Fibroblast of lung (primary cell): ENCODE measurements around the gene CERKL. TPM values are rescaled to one million over a fixed set of nuclear protein-coding genes. Genes with fewer than 3 reads are reported as not detected.

ENCODE experiments used
- DNase-seq, 2 donors: peaks; one replicate each; pipeline versions ENCODE4 v3.0.0 to v3.0.0-alpha.2; 2010; ENCODE audit warnings: low read depth in 2 of 2
- H2AFZ ChIP-seq: 2 replicates; pipeline ENCODE4 v1.5.1; 2012; ENCODE audit warnings: low read length, control low read depth, inconsistent platforms
- H3K27ac ChIP-seq: 2 replicates; pipeline ENCODE4 v1.5.1; 2011; ENCODE audit warnings: low read length, control low read depth; ENCODE audit not compliant: insufficient read depth
- H3K27me3 ChIP-seq: 2 replicates; pipeline ENCODE4 v1.5.1; 2011; ENCODE audit warnings: mild to moderate bottlenecking, low read length; ENCODE audit not compliant: control insufficient read depth, insufficient read depth
- H3K36me3 ChIP-seq: 2 replicates; pipeline ENCODE4 v1.5.1; 2011; ENCODE audit warnings: low read length; ENCODE audit not compliant: control insufficient read depth, insufficient read depth
- H3K4me1 ChIP-seq: 2 replicates; pipeline ENCODE4 v1.5.1; 2011; ENCODE audit warnings: low read length; ENCODE audit not compliant: control insufficient read depth, insufficient read depth; ENCODE audit errors: extremely low read depth
- H3K4me2 ChIP-seq: 2 replicates; pipeline ENCODE4 v1.5.1; 2011; ENCODE audit warnings: low read length, control low read depth; ENCODE audit not compliant: insufficient read depth; ENCODE audit errors: extremely low read depth
- H3K4me3 ChIP-seq, 4 experiments: fragments of 200-600 bp in 1 of 4; sonication (generic) in 1 of 4; replicated peaks in 1 of 4; 2 replicates each; pipeline ENCODE4 v1.5.1; 2011 to 2016; ENCODE audit warnings: low read length in 4 of 4, low read depth in 3 of 4, mild to moderate bottlenecking in 3 of 4, control low read depth in 2 of 4, inconsistent platforms in 1 of 4, mixed read lengths in 1 of 4; ENCODE audit not compliant: insufficient read depth in 1 of 4; ENCODE audit errors: control extremely low read depth in 1 of 4
- H3K79me2 ChIP-seq: 2 replicates; pipeline ENCODE4 v1.5.1; 2012; ENCODE audit warnings: mild to moderate bottlenecking, low read length, inconsistent platforms; ENCODE audit not compliant: control insufficient read depth, insufficient read depth
- H3K9ac ChIP-seq: 2 replicates; pipeline ENCODE4 v1.5.1; 2011; ENCODE audit warnings: mild to moderate bottlenecking, low read length, control low read depth; ENCODE audit not compliant: insufficient read depth
- H3K9me3 ChIP-seq: 2 replicates; pipeline ENCODE4 v1.5.1; 2012; ENCODE audit warnings: low read depth, low read length; ENCODE audit not compliant: control insufficient read depth, insufficient read depth
- H4K20me1 ChIP-seq: 2 replicates; pipeline ENCODE4 v1.5.1; 2011; ENCODE audit warnings: low read length; ENCODE audit not compliant: control insufficient read depth, insufficient read depth; ENCODE audit errors: extremely low read depth
- EZH2 ChIP-seq: IDR thresholded peaks from 2 replicates; pipeline ENCODE4 v1.5.1; 2012; ENCODE audit warnings: low read length, control low read depth, mild to moderate bottlenecking; ENCODE audit errors: missing control alignments
- polyA plus RNA-seq, 2 donors: library from polyadenylated mRNA; depleted of rRNA in 1 of 2; stranded (reverse) in 1 of 2; unstranded in 1 of 2; fragments of >200 nt; gene quantifications; 2 replicates each; pipeline ENCODE4 v1.2.1, GENCODE V29; 2011 to 2012; ENCODE audit warnings: missing spikeins in 1 of 2
- total RNA-seq: library from RNA; depleted of rRNA; stranded (reverse); fragments of >200 nt; gene quantifications from 2 replicates; pipeline ENCODE4 v1.2.1, GENCODE V29; 2014
- TF ChIP-seq, protein P1 (sequence below), 2 donors: IDR thresholded peaks in 1 of 2; conservative IDR thresholded peaks in 1 of 2; 1 replicate in 1 of 2; 2 replicates in 1 of 2; pipeline ENCODE4 v1.5.1; 2011 to 2012; ENCODE audit warnings: low read length in 2 of 2, control low read depth in 1 of 2, inconsistent platforms in 1 of 2, low read depth in 1 of 2, mild to moderate bottlenecking in 1 of 2

CERKL gene
- total and polyA plus RNA-seq, 2 donors (not counting 1 experiment from before 2014, with no cell fraction given), result 0.17 TPM; not detected in 1

DNA sequence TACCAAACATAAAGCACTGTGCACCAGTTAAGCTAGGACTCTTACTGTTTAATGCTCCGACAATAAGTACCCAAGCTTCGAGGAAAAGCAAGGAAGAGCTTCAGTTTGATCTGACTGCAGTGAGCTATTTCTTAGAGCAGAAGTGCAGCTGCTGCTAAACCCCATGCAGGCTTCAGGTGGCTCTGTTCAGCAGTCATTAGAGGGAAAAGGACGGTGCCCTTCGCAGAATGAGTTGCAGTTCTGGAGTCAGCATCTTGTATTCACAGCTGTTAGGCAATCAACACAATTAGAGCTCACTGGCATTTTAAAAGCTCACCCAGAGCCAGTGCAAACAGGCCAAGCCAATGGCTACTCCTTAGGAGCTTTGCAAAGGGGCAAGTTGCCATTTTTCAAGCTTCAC, 1.5 kb upstream of the CERKL start:
- Histone ChIP-seq H3K36me3 (no peaks in the 10 kb centered on the region), H3K79me2 (no peaks in the 10 kb centered on the region), H2AFZ (no peak overlapping the region), H3K27ac (no peak overlapping the region), H4K20me1 (no peaks in the 10 kb centered on the region), H3K27me3 (peaks cover 14% of the 10 kb centered on the region), H3K9ac (no peak overlapping the region), H3K4me1 (no peaks in the 10 kb centered on the region), H3K9me3 (no peaks in the 10 kb centered on the region), H3K4me2 (no peak overlapping the region), H3K4me3 (no peak overlapping the region)
- DNase-seq, result no peak
- TF ChIP-seq, protein P1, sequence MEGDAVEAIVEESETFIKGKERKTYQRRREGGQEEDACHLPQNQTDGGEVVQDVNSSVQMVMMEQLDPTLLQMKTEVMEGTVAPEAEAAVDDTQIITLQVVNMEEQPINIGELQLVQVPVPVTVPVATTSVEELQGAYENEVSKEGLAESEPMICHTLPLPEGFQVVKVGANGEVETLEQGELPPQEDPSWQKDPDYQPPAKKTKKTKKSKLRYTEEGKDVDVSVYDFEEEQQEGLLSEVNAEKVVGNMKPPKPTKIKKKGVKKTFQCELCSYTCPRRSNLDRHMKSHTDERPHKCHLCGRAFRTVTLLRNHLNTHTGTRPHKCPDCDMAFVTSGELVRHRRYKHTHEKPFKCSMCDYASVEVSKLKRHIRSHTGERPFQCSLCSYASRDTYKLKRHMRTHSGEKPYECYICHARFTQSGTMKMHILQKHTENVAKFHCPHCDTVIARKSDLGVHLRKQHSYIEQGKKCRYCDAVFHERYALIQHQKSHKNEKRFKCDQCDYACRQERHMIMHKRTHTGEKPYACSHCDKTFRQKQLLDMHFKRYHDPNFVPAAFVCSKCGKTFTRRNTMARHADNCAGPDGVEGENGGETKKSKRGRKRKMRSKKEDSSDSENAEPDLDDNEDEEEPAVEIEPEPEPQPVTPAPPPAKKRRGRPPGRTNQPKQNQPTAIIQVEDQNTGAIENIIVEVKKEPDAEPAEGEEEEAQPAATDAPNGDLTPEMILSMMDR (conservative IDR thresholded peaks at IDR 0.05 in 1 of 2, IDR thresholded peaks at IDR 0.05 in 1 of 2; ENCODE audit: low read depth in 1 of 2, low read length in 2 of 2), result no peak
- no peak for TF ChIP-seq EZH2

DNA sequence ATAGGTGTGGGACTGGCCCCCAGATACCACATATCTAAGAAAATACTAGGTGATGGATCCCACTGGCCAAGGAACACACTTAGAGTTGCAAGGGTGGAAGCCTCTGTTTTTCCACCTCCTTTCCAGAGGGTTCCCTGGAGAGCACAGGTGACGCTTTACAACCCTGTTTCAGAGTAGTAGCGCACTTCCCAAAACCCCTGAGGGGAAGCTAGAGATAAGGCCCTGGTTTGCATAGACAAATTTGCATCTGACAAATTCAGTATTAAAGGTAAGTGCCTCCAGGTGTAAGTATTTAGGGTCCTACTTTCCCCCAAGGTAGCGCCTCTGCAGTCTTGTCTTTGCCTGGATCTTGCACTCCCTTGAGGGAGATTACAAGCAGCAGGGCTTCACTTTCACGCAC, 474 bp upstream of the CERKL start:
- Histone ChIP-seq H3K4me3 (peak overlapping the region in 3 of 4 experiments; percentile 54 to 64 (median 61)), H3K4me1 (no peaks in the 10 kb centered on the region), H3K4me2 (peak overlapping the region; percentile 85), H3K27ac (no peak overlapping the region), H3K9me3 (no peaks in the 10 kb centered on the region), H3K9ac (no peak overlapping the region), H3K79me2 (no peaks in the 10 kb centered on the region), H3K27me3 (peaks cover 14% of the 10 kb centered on the region), H4K20me1 (no peaks in the 10 kb centered on the region), H3K36me3 (no peaks in the 10 kb centered on the region), H2AFZ (no peak overlapping the region)
- TF ChIP-seq, protein P1 (conservative IDR thresholded peaks at IDR 0.05 in 1 of 2, IDR thresholded peaks at IDR 0.05 in 1 of 2; ENCODE audit: low read depth in 1 of 2, low read length in 2 of 2), result no peak
- no peak for TF ChIP-seq EZH2
- DNase-seq, result no peak

DNA sequence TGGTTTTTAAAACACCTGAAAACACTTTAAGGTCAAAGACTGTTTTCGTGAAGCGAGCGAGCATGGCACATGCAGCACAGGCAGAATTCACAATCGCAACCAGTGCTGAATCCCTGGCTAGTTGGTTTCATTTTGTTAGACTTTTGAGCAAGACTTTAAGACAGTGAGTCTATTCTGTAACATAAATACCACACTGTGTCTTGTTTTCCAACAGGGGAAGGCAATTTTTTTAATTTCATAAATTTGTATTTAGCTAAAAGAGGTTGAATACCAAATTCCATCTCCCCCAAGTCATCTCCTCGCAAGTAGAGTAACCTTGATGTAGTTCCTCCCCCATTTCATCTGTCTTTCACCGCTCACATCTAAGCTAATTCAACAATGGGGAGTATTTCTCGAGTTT, 1.4 kb downstream of the CERKL start:
- no peak overlapping the region for H2AFZ ChIP-seq
- H3K9ac ChIP-seq, result no peak overlapping the region
- peak; percentile 1 to 26 for DNase-seq

More for the DNA sequence above, 1.4 kb downstream of the CERKL start:
- Histone ChIP-seq H3K27ac (no peak overlapping the region), H3K4me1 (no peaks in the 10 kb centered on the region), H4K20me1 (no peaks in the 10 kb centered on the region), H3K79me2 (no peaks in the 10 kb centered on the region), H3K4me2 (peak overlapping the region; percentile 60), H3K9me3 (no peaks in the 10 kb centered on the region), H3K27me3 (peaks cover 14% of the 10 kb centered on the region), H3K4me3 (peak overlapping the region in 2 of 4 experiments; percentile 30 to 61), H3K36me3 (no peaks in the 10 kb centered on the region)
- TF ChIP-seq EZH2, result no peak
- TF ChIP-seq, protein P1 (conservative IDR thresholded peaks at IDR 0.05 in 1 of 2, IDR thresholded peaks at IDR 0.05 in 1 of 2; ENCODE audit: low read depth in 1 of 2, low read length in 2 of 2), result no peak
